ENCODE results near the gene NDUFA11. TPM values are rescaled to one million over a fixed set of nuclear protein-coding genes. Genes with fewer than 3 reads are reported as not detected.

The NDUFA11 gene
- total RNA-seq (107 and 115 TPM in 2 replicates), polyA plus RNA-seq (114 and 276 TPM in 2 replicates), polyA minus RNA-seq (100 and 117 TPM in 2 replicates)
- total RNA-seq (2013): 92.2 TPM

DNA sequence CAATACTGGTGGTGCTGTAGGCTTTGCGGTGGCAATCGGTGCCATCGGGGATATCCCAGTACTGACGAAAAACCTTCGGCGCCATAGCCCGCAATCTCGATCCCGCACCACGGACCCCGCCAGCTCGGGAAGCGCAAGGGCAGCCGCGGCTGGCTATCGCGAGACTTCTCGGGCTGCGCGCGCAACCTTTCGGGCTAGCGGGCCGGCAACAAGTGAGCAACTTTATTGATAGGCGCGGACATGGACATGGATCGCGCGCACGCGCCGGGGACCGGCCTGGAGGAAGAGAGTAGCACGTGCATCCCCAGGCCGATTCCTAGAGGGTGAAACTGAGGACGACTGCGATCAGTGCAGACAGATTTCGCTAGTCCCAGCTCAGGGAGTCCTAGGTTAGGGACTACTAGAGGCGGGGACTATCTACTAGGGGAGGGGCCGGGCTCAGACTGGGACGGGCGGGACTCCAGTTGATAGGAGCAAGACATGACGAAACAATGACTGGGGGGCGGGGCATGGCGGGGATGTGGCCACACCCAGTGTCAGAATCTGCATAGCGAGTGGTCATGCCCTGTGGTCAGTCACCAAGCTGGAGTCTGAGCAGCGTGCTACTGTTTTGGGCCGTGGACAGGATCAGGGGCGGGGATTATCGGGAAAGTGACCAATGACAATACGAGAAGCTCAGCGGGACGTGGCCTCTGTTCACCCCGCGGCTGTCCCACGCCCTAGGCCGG lies at the start of gene NDUFA11:
NDUFA11 (minus strand) TSS at position 167 of the 728 bp plus-strand sequence; CDS start at position 85, 82 bp downstream.
- H3K27me3 ChIP-seq (replicated peaks in 1 of 4; ENCODE audit: control extremely low read depth in 1 of 4, control insufficient read depth in 3 of 4, insufficient read depth in 4 of 4, low read length in 3 of 4): no peaks in the 10 kb centered on the region
- peaks cover 51% of the 10 kb centered on the region for H3K79me2 ChIP-seq (ENCODE audit: control insufficient read depth, insufficient read depth, low read length)
- peak within 1 kb of the TSS; percentile 96 for H3K27ac Mint-ChIP-seq
- H3K9ac ChIP-seq (ENCODE audit: low read length): peak within 1 kb of the TSS; percentile 99
- POLR2A ChIA-PET: interaction anchor here (0.5 to 1.8 kb wide), 11 partner anchors 12 to 1179 kb away, joined by 3 to 9 read pairs (median 3); partner anchors contain the start of genes ALKBH7, DUS3L, RANBP3 and SAFB
- H3K27ac ChIP-seq (ENCODE audit: low read length in 2 of 2): peak within 1 kb of the TSS; percentile 79 to 85
- under 1% methylated on average over 57 of the region's 57 CpGs for WGBS (ENCODE audit: insufficient coverage)
- peaks cover 40% of the 10 kb centered on the region for H4K20me1 ChIP-seq (ENCODE audit: control insufficient read depth, insufficient read depth, low read length, poor library complexity, severe bottlenecking)
- peak within 1 kb of the TSS; percentile 99 for H3K4me2 ChIP-seq (replicated peaks; ENCODE audit: low read depth, low read length, poor library complexity, severe bottlenecking)
- intact Hi-C loops (cut with micrococcal nuclease): loop anchor here (1.0 to 5.0 kb wide), 7 partner anchors 75 to 936 kb away; partner anchors contain the start of genes CATSPERD, KDM4B, LONP1 and RANBP3
- peak within 1 kb of the TSS; percentile 86 to 99 (median 98) for H3K4me3 ChIP-seq (ENCODE audit: control extremely low read depth in 1 of 5, extremely low read depth in 1 of 5, insufficient read depth in 1 of 5, low read depth in 2 of 5, low read length in 4 of 5)
- no peaks in the 10 kb centered on the region for H3K9me3 Mint-ChIP-seq (ENCODE audit: insufficient read depth)
- no peak for TF ChIP-seq EZH2 (IDR thresholded peaks at IDR 0.05; ENCODE audit: borderline replicate concordance, insufficient read depth, low read depth, low read length, poor library complexity, severe bottlenecking)
- TF ChIP-seq, protein P1, sequence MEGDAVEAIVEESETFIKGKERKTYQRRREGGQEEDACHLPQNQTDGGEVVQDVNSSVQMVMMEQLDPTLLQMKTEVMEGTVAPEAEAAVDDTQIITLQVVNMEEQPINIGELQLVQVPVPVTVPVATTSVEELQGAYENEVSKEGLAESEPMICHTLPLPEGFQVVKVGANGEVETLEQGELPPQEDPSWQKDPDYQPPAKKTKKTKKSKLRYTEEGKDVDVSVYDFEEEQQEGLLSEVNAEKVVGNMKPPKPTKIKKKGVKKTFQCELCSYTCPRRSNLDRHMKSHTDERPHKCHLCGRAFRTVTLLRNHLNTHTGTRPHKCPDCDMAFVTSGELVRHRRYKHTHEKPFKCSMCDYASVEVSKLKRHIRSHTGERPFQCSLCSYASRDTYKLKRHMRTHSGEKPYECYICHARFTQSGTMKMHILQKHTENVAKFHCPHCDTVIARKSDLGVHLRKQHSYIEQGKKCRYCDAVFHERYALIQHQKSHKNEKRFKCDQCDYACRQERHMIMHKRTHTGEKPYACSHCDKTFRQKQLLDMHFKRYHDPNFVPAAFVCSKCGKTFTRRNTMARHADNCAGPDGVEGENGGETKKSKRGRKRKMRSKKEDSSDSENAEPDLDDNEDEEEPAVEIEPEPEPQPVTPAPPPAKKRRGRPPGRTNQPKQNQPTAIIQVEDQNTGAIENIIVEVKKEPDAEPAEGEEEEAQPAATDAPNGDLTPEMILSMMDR (IDR thresholded peaks at IDR 0.05): no peak
- H3K4me3 Mint-ChIP-seq: peak within 1 kb of the TSS; percentile 92
- no peaks in the 10 kb centered on the region for H3K9me3 ChIP-seq (ENCODE audit: control extremely low read depth in 1 of 3, control insufficient read depth in 2 of 3, insufficient read depth in 1 of 3, low read length in 2 of 3)
- ATAC-seq (ENCODE audit: low read depth): peak; percentile 52
- no peaks in the 10 kb centered on the region for H3K27me3 Mint-ChIP-seq
- H3K4me1 ChIP-seq (ENCODE audit: control insufficient read depth in 2 of 2, insufficient read depth in 2 of 2, low read length in 2 of 2): peaks cover 11 to 25% of the 10 kb centered on the region in 2 donors
- H3K4me1 Mint-ChIP-seq: peaks cover 38% of the 10 kb centered on the region
- peak; percentile 99 for DNase-seq
- CTCF ChIA-PET: interaction anchor here (0.6 to 2.8 kb wide), 4 partner anchors 64 to 119 kb away, joined by 3 to 10 read pairs (median 4); partner anchors contain the start of gene NRTN
- peaks cover 0 to 4% of the 10 kb centered on the region in 2 experiments for H3K36me3 ChIP-seq (replicated peaks in 1 of 2; ENCODE audit: control extremely low read depth in 1 of 2, control insufficient read depth in 1 of 2, extremely low read depth in 1 of 2, insufficient read depth in 2 of 2, low read length in 1 of 2)
- peak within 1 kb of the TSS; percentile 99 for H2AFZ ChIP-seq (ENCODE audit: insufficient read depth, low read depth, low read length, poor library complexity, severe bottlenecking)

Measured in B cell (primary cell).